Small intestine (tissue), 7 donors: Measurements from ENCODE around the gene HTT. TPM values are rescaled to one million over a fixed set of nuclear protein-coding genes. Genes with fewer than 3 reads are reported as not detected.

Experiments
- DNase-seq, 2 donors: peaks; one replicate each; pipeline versions ENCODE4 v3.0.0 to v3.0.0-alpha.2; 2013
- FAIRE-seq: peaks from 2 replicates; lab custom pipeline; 2012; peaks lifted over from hg19 to GRCh38; lab: Jason Lieb, UNC
- H3K27ac ChIP-seq, 3 donors: one replicate each; pipeline ENCODE4 v1.5.1; 2013; ENCODE audit warnings: low read length in 2 of 3, mild to moderate bottlenecking in 2 of 3, control low read depth in 1 of 3, inconsistent platforms in 1 of 3, low read depth in 1 of 3, moderate library complexity in 1 of 3
- H3K27me3 ChIP-seq, 3 donors: one replicate each; pipeline ENCODE4 v1.6.1; 2013; ENCODE audit warnings: low read length in 3 of 3, inconsistent platforms in 1 of 3; ENCODE audit not compliant: control insufficient read depth in 3 of 3, insufficient read depth in 3 of 3
- H3K36me3 ChIP-seq, 3 donors: one replicate each; pipeline ENCODE4 v1.6.1; 2013; ENCODE audit warnings: low read length in 3 of 3, inconsistent platforms in 1 of 3, low read depth in 1 of 3, mild to moderate bottlenecking in 1 of 3, moderate library complexity in 1 of 3; ENCODE audit not compliant: control insufficient read depth in 3 of 3, insufficient read depth in 2 of 3
- H3K4me1 ChIP-seq, 3 donors: one replicate each; pipeline ENCODE4 v1.6.1; 2013; ENCODE audit warnings: low read length in 2 of 3, inconsistent platforms in 1 of 3, low read depth in 1 of 3, mild to moderate bottlenecking in 1 of 3, moderate library complexity in 1 of 3; ENCODE audit not compliant: control insufficient read depth in 3 of 3, insufficient read depth in 2 of 3
- H3K4me3 ChIP-seq, 3 donors: one replicate each; pipeline ENCODE4 v1.5.1; 2013; ENCODE audit warnings: low read length in 3 of 3, control low read depth in 1 of 3, inconsistent platforms in 1 of 3, low read depth in 1 of 3, mild to moderate bottlenecking in 1 of 3, moderate library complexity in 1 of 3
- H3K9me3 ChIP-seq, 2 donors: one replicate each; pipeline ENCODE4 v1.6.1; 2013; ENCODE audit warnings: low read depth in 1 of 2, low read length in 1 of 2; ENCODE audit not compliant: control insufficient read depth in 2 of 2, insufficient read depth in 1 of 2
- WGBS, 3 donors: extraction: QIAGEN DNeasy Blood & Tissue Kit; methylation state at CpG; one replicate each; pipeline ENCODE4 v1.1.7; 2013; 5-methylcytosine and 5-hydroxymethylcytosine counted together
- polyA plus RNA-seq, 4 donors: library from polyadenylated mRNA; stranded (reverse) in 3 of 4; unstranded in 1 of 4; fragments of 200-250 nt in 3 of 4; fragments of 120-200 nt in 1 of 4; gene quantifications; one replicate each; pipeline versions ENCODE4 v1.2.1 to v1.2.3, GENCODE V29; 2013
- donor health status: healthy with polysubstance abuse.
- donor health status: control.
- donor health status: control.
- donor health status: Bipolar disorder and iron deficiency.
- donor health status: healthy.

HTT gene
- polyA plus RNA-seq, 4 donors = 10.3 to 28.8 (median 14.8) TPM

- Histone ChIP-seq H3K27ac (no peak overlapping the region), H3K4me3 (no peak overlapping the region), H3K4me1 (no peaks in the 10 kb centered on the region), H3K27me3 (no peaks in the 10 kb centered on the region), H3K9me3 (no peaks in the 10 kb centered on the region), H3K36me3 (peaks cover 0 to 3% (median 0%) of the 10 kb centered on the region in 3 donors)
- DNase-seq (no peak), FAIRE-seq (no peak)
- WGBS, 3 donors = 87 to 90% (median 89%) methylated on average over 23 to 25 of the region's 25 CpGs
Observed at GRCh38 chr4:3269105-3269927, 194.8 kb downstream of the HTT start.

- Histone ChIP-seq H3K9me3 (no peaks in the 10 kb centered on the region), H3K4me1 (no peaks in the 10 kb centered on the region), H3K36me3 (peaks cover 0 to 3% (median 0%) of the 10 kb centered on the region in 3 donors), H3K27ac (no peak overlapping the region), H3K4me3 (no peak overlapping the region), H3K27me3 (no peaks in the 10 kb centered on the region)
- FAIRE-seq (no peak), DNase-seq (no peak)
- WGBS, 3 donors = 68 to 83% (median 74%) methylated on average over 17 of the region's 17 CpGs
Observed at GRCh38 chr4:3269991-3270611, 195.6 kb downstream of the HTT start.

- WGBS, 3 donors = 70 to 82% (median 79%) methylated on average over 14 of the region's 14 CpGs
- H3K27me3 ChIP-seq = no peaks in the 10 kb centered on the region
Observed at GRCh38 chr4:3271131-3271530, 196.7 kb downstream of the HTT start.

GRCh38 chr4:3276986-3277385, 202.5 kb downstream of the HTT start:
- Histone ChIP-seq H3K4me1 (no peaks in the 10 kb centered on the region), H3K36me3 (no peaks in the 10 kb centered on the region), H3K4me3 (no peak overlapping the region), H3K27ac (no peak overlapping the region), H3K9me3 (peaks cover 0 to 7% of the 10 kb centered on the region in 2 donors), H3K27me3 (no peaks in the 10 kb centered on the region)
- DNase-seq (no peak), FAIRE-seq (no peak)
- WGBS, 3 donors = 70 to 91% (median 90%) methylated on average over 9 of the region's 9 CpGs

More at GRCh38 chr4:3271131-3271530, 196.7 kb downstream of the HTT start:
- no peak overlapping the region for H3K27ac ChIP-seq
- FAIRE-seq = no peak
- H3K9me3 ChIP-seq = no peaks in the 10 kb centered on the region
- no peak for DNase-seq
- H3K4me3 ChIP-seq = no peak overlapping the region
- no peaks in the 10 kb centered on the region for H3K4me1 ChIP-seq
- H3K36me3 ChIP-seq = peaks cover 0 to 3% (median 0%) of the 10 kb centered on the region in 3 donors

GRCh38 chr4:3280466-3280865, 206.0 kb downstream of the HTT start:
- Histone ChIP-seq H3K27me3 (peaks cover 0 to 3% (median 0%) of the 10 kb centered on the region in 3 donors), H3K36me3 (no peaks in the 10 kb centered on the region), H3K4me1 (no peaks in the 10 kb centered on the region), H3K27ac (no peak overlapping the region), H3K9me3 (peaks cover 0 to 7% of the 10 kb centered on the region in 2 donors), H3K4me3 (no peak overlapping the region)
- no peak for DNase-seq
- WGBS, 3 donors = 74 to 86% (median 81%) methylated on average over 3 of the region's 3 CpGs
- FAIRE-seq = no peak

GRCh38 chr4:3283483-3283882, 209.0 kb downstream of the HTT start:
- H3K27me3 ChIP-seq = peaks cover 0 to 9% (median 3%) of the 10 kb centered on the region in 3 donors
- H3K4me3 ChIP-seq = no peak overlapping the region
- no peak for DNase-seq
- WGBS, 3 donors = 72 to 90% (median 80%) methylated on average over 6 of the region's 6 CpGs
- H3K27ac ChIP-seq = no peak overlapping the region
- no peaks in the 10 kb centered on the region for H3K36me3 ChIP-seq
- FAIRE-seq = no peak
- H3K4me1 ChIP-seq = no peaks in the 10 kb centered on the region
- H3K9me3 ChIP-seq = peaks cover 0 to 7% of the 10 kb centered on the region in 2 donors

- Histone ChIP-seq H3K4me1 (peaks cover 0 to 2% (median 0%) of the 10 kb centered on the region in 3 donors), H3K4me3 (no peak overlapping the region), H3K36me3 (no peaks in the 10 kb centered on the region), H3K27ac (no peak overlapping the region), H3K27me3 (peaks cover 0 to 9% (median 3%) of the 10 kb centered on the region in 3 donors), H3K9me3 (peaks cover 0 to 7% of the 10 kb centered on the region in 2 donors)
- DNase-seq = no peak
- no peak for FAIRE-seq
- WGBS, 3 donors = 70 to 85% (median 79%) methylated on average over 13 of the region's 13 CpGs
Observed at GRCh38 chr4:3283916-3284315, 209.4 kb downstream of the HTT start.

GRCh38 chr4:3284734-3285557, 210.5 kb downstream of the HTT start:
- WGBS, 3 donors = 65 to 81% (median 76%) methylated on average over 23 to 24 of the region's 24 CpGs
- Histone ChIP-seq H3K4me1 (peaks cover 0 to 2% (median 0%) of the 10 kb centered on the region in 3 donors), H3K9me3 (peaks cover 0 to 7% of the 10 kb centered on the region in 2 donors), H3K27me3 (peaks cover 0 to 9% (median 3%) of the 10 kb centered on the region in 3 donors), H3K36me3 (no peaks in the 10 kb centered on the region), H3K27ac (no peak overlapping the region), H3K4me3 (no peak overlapping the region)
- FAIRE-seq (no peak), DNase-seq (no peak)
